SK-N-SH treated with all-trans-retinoic acid at 6 μM for 48 hours (cell line): Measurements from ENCODE around the gene RHOT2.

Source experiments
- ATAC-seq: fragments of 200-7000 bp; cut with Tn5 transposase; 3 replicates; pipeline ENCODE4 v1.9.1; 2020; ENCODE audit warnings: mild to moderate bottlenecking, moderate library complexity
- ARNTL ChIP-seq: fragments of 450-650 bp; formaldehyde crosslinking; IDR thresholded peaks from 2 replicates; pipeline ENCODE4 v1.5.0; 2020; ENCODE audit warnings: low read depth, mild to moderate bottlenecking, moderate library complexity, borderline replicate concordance
- BACH2 ChIP-seq: fragments of 250-450 bp; sonication (Bioruptor Pico); IDR thresholded peaks from 2 replicates; pipeline ENCODE4 v1.9.0; 2021; ENCODE audit warnings: mild to moderate bottlenecking, borderline replicate concordance
- CREB5 ChIP-seq: fragments of 250-450 bp; sonication (Bioruptor Pico); IDR thresholded peaks from 2 replicates; pipeline ENCODE4 v1.5.1; 2020; ENCODE audit warnings: low read depth, mild to moderate bottlenecking, moderate library complexity
- ESRRG ChIP-seq: fragments of 250-450 bp; sonication (Bioruptor Pico); IDR thresholded peaks from 2 replicates; pipeline ENCODE4 v1.6.1; 2021; ENCODE audit warnings: mild to moderate bottlenecking
- GLIS3 ChIP-seq: fragments of 250-450 bp; sonication (Bioruptor Pico); IDR thresholded peaks from 2 replicates; pipeline ENCODE4 v1.5.0; 2020; ENCODE audit warnings: mild to moderate bottlenecking, moderate library complexity
- ISL1 ChIP-seq: fragments of 250-450 bp; sonication (Bioruptor Pico); IDR thresholded peaks from 2 replicates; pipeline ENCODE4 v2.1.2; 2022; ENCODE audit warnings: mild to moderate bottlenecking, moderate library complexity
- OSR1 ChIP-seq: fragments of 250-450 bp; sonication (Bioruptor Pico); IDR thresholded peaks from 2 replicates; pipeline ENCODE4 v1.8.0; 2022; ENCODE audit warnings: moderate library complexity, mild to moderate bottlenecking, inconsistent platforms
- PPARA ChIP-seq: fragments of 250-450 bp; sonication (Bioruptor Pico); IDR thresholded peaks from 2 replicates; pipeline ENCODE4 v1.5.0; 2020; ENCODE audit warnings: mild to moderate bottlenecking, borderline replicate concordance
- RARB ChIP-seq: fragments of 250-450 bp; sonication (Bioruptor Pico); IDR thresholded peaks from 2 replicates; pipeline ENCODE4 v1.8.0; 2021; ENCODE audit warnings: mild to moderate bottlenecking, moderate library complexity
- SNAI2 ChIP-seq: fragments of 250-450 bp; sonication (Bioruptor Pico); IDR thresholded peaks from 2 replicates; pipeline ENCODE4 v1.5.0; 2020; ENCODE audit warnings: mild to moderate bottlenecking, moderate library complexity
- TCF4 ChIP-seq: fragments of 250-450 bp; sonication (Bioruptor Pico); IDR thresholded peaks from 2 replicates; pipeline ENCODE4 v1.8.0; 2021; ENCODE audit warnings: mild to moderate bottlenecking, moderate library complexity, borderline replicate concordance
- TOX ChIP-seq: fragments of 250-450 bp; sonication (Bioruptor Pico); IDR thresholded peaks from 2 replicates; pipeline ENCODE4 v1.8.0; 2021; ENCODE audit warnings: mild to moderate bottlenecking, moderate library complexity, borderline replicate concordance
- ZFP3 ChIP-seq: fragments of 250-450 bp; sonication (Bioruptor Pico); IDR thresholded peaks from 2 replicates; pipeline ENCODE4 v1.5.0; 2020; ENCODE audit warnings: mild to moderate bottlenecking, moderate library complexity
- ZNF565 ChIP-seq: fragments of 450-650 bp; formaldehyde crosslinking; conservative IDR thresholded peaks from 2 replicates; pipeline ENCODE4 v1.5.0; 2020; ENCODE audit warnings: low read depth, mild to moderate bottlenecking, moderate library complexity
- ZNF70 ChIP-seq: fragments of 450-650 bp; formaldehyde crosslinking; IDR thresholded peaks from 2 replicates; pipeline ENCODE4 v1.5.0; 2020; ENCODE audit warnings: mild to moderate bottlenecking, moderate library complexity
- TF ChIP-seq, protein P1 (sequence below): fragments of 250-450 bp; sonication (Bioruptor Pico); IDR thresholded peaks from 2 replicates; pipeline ENCODE4 v1.8.0; 2020; ENCODE audit warnings: mild to moderate bottlenecking, moderate library complexity, borderline replicate concordance
- TF ChIP-seq, protein P2 (sequence below): fragments of 250-450 bp; sonication (Bioruptor Pico); IDR thresholded peaks from 2 replicates; pipeline ENCODE4 v1.5.0; 2020; ENCODE audit warnings: mild to moderate bottlenecking, moderate library complexity
- TF ChIP-seq, protein P3 (sequence below): fragments of 250-450 bp; sonication (Bioruptor Pico); IDR thresholded peaks from 2 replicates; pipeline ENCODE4 v1.5.1; 2021; ENCODE audit warnings: mild to moderate bottlenecking, moderate library complexity

The RHOT2 gene

DNA sequence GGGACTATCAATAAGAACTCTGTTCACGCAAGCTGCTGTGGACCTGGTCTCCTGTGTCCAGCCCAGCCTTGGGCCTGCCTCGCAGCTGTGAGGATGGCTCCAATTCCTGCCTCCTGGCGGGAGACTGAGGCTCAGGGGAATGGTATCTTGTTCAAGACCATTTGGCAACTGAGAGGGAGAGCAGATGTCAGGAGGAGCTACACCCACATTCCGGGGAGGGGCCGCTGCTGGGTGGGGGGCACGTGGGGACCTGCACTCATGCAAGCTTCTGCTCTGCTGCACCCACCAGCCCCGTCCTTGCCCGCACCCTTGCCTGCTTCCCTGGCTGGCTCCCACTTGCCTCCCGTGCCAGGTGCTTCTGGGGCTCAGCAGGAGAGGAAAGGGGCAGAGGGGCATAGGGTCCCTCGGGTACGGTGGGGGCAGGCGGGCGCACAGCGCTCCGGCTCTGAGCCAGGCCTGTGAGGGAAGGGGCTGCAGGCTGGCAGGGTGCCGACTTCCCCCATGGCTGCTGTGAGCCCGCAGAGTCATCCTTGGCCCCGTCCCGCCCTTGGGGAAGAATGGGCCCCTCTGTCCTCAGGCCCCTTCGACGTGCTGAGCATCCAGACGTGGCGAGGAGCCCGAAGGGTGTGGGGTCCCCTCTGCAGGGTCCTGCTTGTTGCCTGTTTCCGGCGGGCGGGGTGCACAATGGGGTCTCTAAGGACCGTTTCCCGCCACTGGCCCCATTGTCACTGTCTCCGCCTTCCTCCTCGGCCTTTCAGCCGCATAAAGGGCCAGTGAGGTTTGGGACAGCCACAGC is 49.7 kb downstream of the RHOT2 start:
- no peak for ATAC-seq
- TF ChIP-seq TCF4 (CRISPR knock-in tag), result no peak
- no peak for TF ChIP-seq CREB5 (CRISPR knock-in tag)
- no peak for TF ChIP-seq ZNF565 (CRISPR knock-in tag)
- no peak for TF ChIP-seq ESRRG (CRISPR knock-in tag)
- TF ChIP-seq, protein P1, sequence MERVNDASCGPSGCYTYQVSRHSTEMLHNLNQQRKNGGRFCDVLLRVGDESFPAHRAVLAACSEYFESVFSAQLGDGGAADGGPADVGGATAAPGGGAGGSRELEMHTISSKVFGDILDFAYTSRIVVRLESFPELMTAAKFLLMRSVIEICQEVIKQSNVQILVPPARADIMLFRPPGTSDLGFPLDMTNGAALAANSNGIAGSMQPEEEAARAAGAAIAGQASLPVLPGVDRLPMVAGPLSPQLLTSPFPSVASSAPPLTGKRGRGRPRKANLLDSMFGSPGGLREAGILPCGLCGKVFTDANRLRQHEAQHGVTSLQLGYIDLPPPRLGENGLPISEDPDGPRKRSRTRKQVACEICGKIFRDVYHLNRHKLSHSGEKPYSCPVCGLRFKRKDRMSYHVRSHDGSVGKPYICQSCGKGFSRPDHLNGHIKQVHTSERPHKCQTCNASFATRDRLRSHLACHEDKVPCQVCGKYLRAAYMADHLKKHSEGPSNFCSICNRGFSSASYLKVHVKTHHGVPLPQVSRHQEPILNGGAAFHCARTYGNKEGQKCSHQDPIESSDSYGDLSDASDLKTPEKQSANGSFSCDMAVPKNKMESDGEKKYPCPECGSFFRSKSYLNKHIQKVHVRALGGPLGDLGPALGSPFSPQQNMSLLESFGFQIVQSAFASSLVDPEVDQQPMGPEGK (CRISPR knock-in tag), result no peak
- no peak for TF ChIP-seq PPARA (CRISPR knock-in tag)
- no peak for TF ChIP-seq OSR1 (CRISPR knock-in tag)
- TF ChIP-seq, protein P2, sequence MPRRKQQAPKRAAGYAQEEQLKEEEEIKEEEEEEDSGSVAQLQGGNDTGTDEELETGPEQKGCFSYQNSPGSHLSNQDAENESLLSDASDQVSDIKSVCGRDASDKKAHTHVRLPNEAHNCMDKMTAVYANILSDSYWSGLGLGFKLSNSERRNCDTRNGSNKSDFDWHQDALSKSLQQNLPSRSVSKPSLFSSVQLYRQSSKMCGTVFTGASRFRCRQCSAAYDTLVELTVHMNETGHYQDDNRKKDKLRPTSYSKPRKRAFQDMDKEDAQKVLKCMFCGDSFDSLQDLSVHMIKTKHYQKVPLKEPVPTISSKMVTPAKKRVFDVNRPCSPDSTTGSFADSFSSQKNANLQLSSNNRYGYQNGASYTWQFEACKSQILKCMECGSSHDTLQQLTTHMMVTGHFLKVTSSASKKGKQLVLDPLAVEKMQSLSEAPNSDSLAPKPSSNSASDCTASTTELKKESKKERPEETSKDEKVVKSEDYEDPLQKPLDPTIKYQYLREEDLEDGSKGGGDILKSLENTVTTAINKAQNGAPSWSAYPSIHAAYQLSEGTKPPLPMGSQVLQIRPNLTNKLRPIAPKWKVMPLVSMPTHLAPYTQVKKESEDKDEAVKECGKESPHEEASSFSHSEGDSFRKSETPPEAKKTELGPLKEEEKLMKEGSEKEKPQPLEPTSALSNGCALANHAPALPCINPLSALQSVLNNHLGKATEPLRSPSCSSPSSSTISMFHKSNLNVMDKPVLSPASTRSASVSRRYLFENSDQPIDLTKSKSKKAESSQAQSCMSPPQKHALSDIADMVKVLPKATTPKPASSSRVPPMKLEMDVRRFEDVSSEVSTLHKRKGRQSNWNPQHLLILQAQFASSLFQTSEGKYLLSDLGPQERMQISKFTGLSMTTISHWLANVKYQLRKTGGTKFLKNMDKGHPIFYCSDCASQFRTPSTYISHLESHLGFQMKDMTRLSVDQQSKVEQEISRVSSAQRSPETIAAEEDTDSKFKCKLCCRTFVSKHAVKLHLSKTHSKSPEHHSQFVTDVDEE (CRISPR knock-in tag), result no peak
- TF ChIP-seq ZNF70 (CRISPR knock-in tag), result no peak
- TF ChIP-seq RARB (CRISPR knock-in tag), result no peak
- TF ChIP-seq, protein P3, sequence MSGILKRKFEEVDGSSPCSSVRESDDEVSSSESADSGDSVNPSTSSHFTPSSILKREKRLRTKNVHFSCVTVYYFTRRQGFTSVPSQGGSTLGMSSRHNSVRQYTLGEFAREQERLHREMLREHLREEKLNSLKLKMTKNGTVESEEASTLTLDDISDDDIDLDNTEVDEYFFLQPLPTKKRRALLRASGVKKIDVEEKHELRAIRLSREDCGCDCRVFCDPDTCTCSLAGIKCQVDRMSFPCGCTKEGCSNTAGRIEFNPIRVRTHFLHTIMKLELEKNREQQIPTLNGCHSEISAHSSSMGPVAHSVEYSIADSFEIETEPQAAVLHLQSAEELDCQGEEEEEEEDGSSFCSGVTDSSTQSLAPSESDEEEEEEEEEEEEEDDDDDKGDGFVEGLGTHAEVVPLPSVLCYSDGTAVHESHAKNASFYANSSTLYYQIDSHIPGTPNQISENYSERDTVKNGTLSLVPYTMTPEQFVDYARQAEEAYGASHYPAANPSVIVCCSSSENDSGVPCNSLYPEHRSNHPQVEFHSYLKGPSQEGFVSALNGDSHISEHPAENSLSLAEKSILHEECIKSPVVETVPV (CRISPR knock-in tag), result no peak
- TF ChIP-seq BACH2 (CRISPR knock-in tag), result no peak
- TF ChIP-seq ISL1 (CRISPR knock-in tag), result no peak
- no peak for TF ChIP-seq TOX (CRISPR knock-in tag)
- no peak for TF ChIP-seq ZFP3 (CRISPR knock-in tag)

DNA sequence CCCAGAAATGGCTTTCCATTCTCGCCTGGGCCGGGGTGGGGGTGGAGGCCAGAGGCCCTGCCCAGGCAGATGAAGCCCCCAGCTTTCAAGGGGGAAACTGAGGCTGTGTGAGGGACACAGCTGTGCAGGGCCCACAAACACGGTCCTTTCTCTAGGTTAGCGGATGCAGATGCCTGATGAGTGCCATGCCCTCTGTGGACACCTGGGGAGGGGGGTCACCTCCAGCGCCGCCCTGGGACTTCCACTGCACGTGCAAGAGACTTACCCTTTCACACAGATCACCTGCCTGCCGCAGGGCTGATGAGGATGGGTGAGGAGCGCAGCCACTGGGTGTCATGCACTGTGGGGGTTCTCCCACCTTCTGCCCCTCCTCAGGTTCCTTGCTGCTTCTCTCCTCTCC is 50.5 kb downstream of the RHOT2 start:
- no peak for ATAC-seq
- TF ChIP-seq ARNTL, result no peak
- no peak for TF ChIP-seq GLIS3 (CRISPR knock-in tag)
- TF ChIP-seq ZFP3 (CRISPR knock-in tag), result no peak
- no peak for TF ChIP-seq BACH2 (CRISPR knock-in tag)
- no peak for TF ChIP-seq RARB (CRISPR knock-in tag)
- no peak for TF ChIP-seq ZNF70 (CRISPR knock-in tag)
- TF ChIP-seq, protein P1 (CRISPR knock-in tag), result no peak
- no peak for TF ChIP-seq OSR1 (CRISPR knock-in tag)
- TF ChIP-seq SNAI2 (CRISPR knock-in tag), result no peak
- TF ChIP-seq, protein P2 (CRISPR knock-in tag), result no peak
